Adrenal gland (tissue), 5 donors: ENCODE results near the gene HDAC10.

Experiments
- POLR2A ChIP-seq, 2 donors: fragments of 450-650 bp; IDR thresholded peaks; one replicate each; pipeline ENCODE4 v1.6.1; 2017; ENCODE audit warnings: antibody characterized with exemption in 2 of 2, mild to moderate bottlenecking in 2 of 2, moderate library complexity in 1 of 2
- TF ChIP-seq, protein P1 (sequence below), 6 experiments: fragments of 450-650 bp in 4 of 6; fragments of 200-600 bp in 2 of 6; sonication (generic) in 1 of 6; IDR thresholded peaks; 1 replicate in 5 of 6; 2 replicates in 1 of 6; pipeline versions ENCODE4 v1.5.1 to v1.8.0; 2016 to 2021; ENCODE audit warnings: antibody characterized with exemption in 6 of 6, mild to moderate bottlenecking in 2 of 6, moderate library complexity in 1 of 6
- donor health status: DM: no; HTN: no; CAD: no.

DNA sequence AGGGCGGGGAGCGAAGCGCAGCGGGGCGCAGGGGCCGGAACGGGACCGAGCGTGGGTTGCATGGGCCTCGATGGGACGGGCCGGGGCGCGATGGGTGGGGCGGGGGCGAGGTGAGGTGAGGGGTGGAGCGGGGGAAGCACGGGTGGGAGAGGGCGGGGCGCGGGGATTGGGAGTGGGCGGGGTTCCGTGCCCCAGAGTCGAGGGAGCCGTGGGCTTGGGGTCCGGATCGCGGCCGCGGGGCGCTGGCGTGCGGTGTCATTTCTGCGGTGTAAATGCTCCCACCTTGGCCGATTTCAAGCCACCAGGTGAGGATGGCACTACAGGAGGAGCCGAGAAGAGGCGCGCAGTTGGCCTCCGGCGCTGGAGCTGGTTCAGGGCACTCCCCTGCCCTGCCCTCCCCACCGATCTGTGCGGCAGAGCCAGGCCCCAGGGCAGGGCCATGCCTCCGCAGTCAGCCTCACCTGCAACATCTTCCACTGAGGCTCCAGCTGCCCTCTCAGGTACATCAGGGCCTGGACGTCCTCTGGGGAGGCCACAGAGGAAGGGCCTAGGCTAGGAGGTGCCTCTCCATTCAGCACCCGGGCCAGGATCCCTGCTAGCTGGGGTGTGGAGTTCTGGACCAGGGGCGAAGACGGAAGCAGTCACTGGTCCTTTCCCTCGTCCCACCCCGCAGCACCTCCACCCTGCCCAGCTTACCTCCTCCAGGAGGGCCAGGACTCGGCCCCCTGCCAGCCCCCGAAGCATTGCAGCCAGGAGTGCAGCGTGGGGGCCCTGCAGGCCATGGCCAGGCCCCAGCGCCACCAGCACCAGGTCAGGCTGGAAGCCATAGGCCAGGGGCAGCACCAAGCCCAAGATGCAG lies 5.6 kb downstream of the HDAC10 start:
- TF ChIP-seq, protein P1, sequence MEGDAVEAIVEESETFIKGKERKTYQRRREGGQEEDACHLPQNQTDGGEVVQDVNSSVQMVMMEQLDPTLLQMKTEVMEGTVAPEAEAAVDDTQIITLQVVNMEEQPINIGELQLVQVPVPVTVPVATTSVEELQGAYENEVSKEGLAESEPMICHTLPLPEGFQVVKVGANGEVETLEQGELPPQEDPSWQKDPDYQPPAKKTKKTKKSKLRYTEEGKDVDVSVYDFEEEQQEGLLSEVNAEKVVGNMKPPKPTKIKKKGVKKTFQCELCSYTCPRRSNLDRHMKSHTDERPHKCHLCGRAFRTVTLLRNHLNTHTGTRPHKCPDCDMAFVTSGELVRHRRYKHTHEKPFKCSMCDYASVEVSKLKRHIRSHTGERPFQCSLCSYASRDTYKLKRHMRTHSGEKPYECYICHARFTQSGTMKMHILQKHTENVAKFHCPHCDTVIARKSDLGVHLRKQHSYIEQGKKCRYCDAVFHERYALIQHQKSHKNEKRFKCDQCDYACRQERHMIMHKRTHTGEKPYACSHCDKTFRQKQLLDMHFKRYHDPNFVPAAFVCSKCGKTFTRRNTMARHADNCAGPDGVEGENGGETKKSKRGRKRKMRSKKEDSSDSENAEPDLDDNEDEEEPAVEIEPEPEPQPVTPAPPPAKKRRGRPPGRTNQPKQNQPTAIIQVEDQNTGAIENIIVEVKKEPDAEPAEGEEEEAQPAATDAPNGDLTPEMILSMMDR (IDR thresholded peaks at IDR 0.05): no peak
- TF ChIP-seq POLR2A (IDR thresholded peaks at IDR 0.05): peak in 1 of 2 donors; percentile 5
